Ishikawa (cell line): ENCODE data around the gene PTPRD.

Source experiments
- CEBPB ChIP-seq: IDR thresholded peaks from 2 replicates; pipeline ENCODE4 v1.6.1; 2012
- CREB1 ChIP-seq: IDR thresholded peaks from 2 replicates; pipeline ENCODE4 v1.6.1; 2012; ENCODE audit warnings: low read depth
- EGR1 ChIP-seq: IDR thresholded peaks from 2 replicates; pipeline ENCODE4 v1.6.1; 2012
- EP300 ChIP-seq: IDR thresholded peaks from 2 replicates; pipeline ENCODE4 v1.6.1; 2012; ENCODE audit warnings: borderline replicate concordance
- FOXM1 ChIP-seq: IDR thresholded peaks from 2 replicates; pipeline ENCODE4 v1.6.1; 2012; ENCODE audit warnings: low read depth, borderline replicate concordance
- MAX ChIP-seq: IDR thresholded peaks from 2 replicates; pipeline ENCODE4 v1.6.1; 2012
- NFIC ChIP-seq: IDR thresholded peaks from 2 replicates; pipeline ENCODE4 v1.6.1; 2012
- RAD21 ChIP-seq: IDR thresholded peaks from 2 replicates; pipeline ENCODE4 v1.6.1; 2012; ENCODE audit warnings: low read depth
- TAF1 ChIP-seq: IDR thresholded peaks from 2 replicates; pipeline ENCODE4 v1.6.1; 2012; ENCODE audit warnings: low read depth, mild to moderate bottlenecking
- TCF12 ChIP-seq: IDR thresholded peaks from 2 replicates; pipeline ENCODE4 v1.6.1; 2012; ENCODE audit warnings: low read depth
- TEAD4 ChIP-seq: IDR thresholded peaks from 2 replicates; pipeline ENCODE4 v1.6.1; 2012
- USF1 ChIP-seq: IDR thresholded peaks from 2 replicates; pipeline ENCODE4 v1.6.1; 2012
- YY1 ChIP-seq: IDR thresholded peaks from 2 replicates; pipeline ENCODE4 v1.6.1; 2012; ENCODE audit warnings: low read depth
- ZBTB7A ChIP-seq: IDR thresholded peaks from 2 replicates; pipeline ENCODE4 v1.6.1; 2012; ENCODE audit warnings: low read depth
- TF ChIP-seq, protein P1 (sequence below): IDR thresholded peaks from 2 replicates; pipeline ENCODE4 v1.6.1; 2012; ENCODE audit warnings: low read depth, mild to moderate bottlenecking

Gene PTPRD

DNA sequence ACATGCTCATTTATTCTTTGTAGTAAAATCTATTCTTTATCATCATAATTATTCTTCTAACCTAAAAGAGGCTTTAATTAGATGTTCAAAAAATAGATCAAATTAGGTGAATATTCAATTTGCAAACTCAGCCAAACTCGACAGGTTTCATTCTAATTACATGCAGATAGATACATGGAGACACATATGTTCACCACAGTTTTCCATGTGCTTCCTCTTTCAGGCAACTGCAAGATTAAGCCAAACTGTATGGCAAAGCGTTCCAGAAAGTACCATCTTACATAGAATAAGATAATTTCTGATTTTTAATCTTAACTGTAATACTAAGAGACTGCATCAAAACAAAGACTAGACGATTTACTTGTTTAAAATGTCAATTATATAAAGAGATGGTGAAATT, 1944.6 kb downstream of the PTPRD start:
- TF ChIP-seq YY1: no peak
- TF ChIP-seq TEAD4: no peak
- no peak for TF ChIP-seq EGR1
- no peak for TF ChIP-seq CREB1
- no peak for TF ChIP-seq MAX
- no peak for TF ChIP-seq FOXM1
- no peak for TF ChIP-seq NFIC

DNA sequence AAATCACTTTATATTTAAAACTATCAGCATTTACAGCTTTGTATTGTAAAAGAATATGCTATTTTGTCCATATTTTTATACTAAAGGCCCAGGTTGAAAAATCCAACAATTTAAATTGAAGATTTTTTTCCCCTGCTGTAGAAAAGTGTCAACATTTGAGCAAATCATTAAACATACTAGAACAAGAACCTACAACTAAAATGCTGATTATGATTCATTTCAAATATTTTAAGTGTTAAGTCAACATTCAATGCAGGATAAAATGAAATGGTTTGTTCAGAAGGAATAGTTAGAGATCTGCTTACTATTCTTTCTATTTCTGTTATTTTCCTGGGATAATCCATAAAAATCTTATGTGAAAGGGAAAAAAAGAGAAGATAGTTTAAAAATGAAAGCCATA, 1946.7 kb downstream of the PTPRD start:
- no peak for TF ChIP-seq CREB1
- TF ChIP-seq TCF12: no peak
- TF ChIP-seq FOXM1: no peak
- no peak for TF ChIP-seq TEAD4
- no peak for TF ChIP-seq YY1
- TF ChIP-seq TAF1: no peak
- TF ChIP-seq EGR1: no peak
- TF ChIP-seq MAX: no peak
- TF ChIP-seq NFIC: no peak
- TF ChIP-seq EP300: no peak
- TF ChIP-seq RAD21: no peak
- no peak for TF ChIP-seq USF1
- TF ChIP-seq, protein P1, sequence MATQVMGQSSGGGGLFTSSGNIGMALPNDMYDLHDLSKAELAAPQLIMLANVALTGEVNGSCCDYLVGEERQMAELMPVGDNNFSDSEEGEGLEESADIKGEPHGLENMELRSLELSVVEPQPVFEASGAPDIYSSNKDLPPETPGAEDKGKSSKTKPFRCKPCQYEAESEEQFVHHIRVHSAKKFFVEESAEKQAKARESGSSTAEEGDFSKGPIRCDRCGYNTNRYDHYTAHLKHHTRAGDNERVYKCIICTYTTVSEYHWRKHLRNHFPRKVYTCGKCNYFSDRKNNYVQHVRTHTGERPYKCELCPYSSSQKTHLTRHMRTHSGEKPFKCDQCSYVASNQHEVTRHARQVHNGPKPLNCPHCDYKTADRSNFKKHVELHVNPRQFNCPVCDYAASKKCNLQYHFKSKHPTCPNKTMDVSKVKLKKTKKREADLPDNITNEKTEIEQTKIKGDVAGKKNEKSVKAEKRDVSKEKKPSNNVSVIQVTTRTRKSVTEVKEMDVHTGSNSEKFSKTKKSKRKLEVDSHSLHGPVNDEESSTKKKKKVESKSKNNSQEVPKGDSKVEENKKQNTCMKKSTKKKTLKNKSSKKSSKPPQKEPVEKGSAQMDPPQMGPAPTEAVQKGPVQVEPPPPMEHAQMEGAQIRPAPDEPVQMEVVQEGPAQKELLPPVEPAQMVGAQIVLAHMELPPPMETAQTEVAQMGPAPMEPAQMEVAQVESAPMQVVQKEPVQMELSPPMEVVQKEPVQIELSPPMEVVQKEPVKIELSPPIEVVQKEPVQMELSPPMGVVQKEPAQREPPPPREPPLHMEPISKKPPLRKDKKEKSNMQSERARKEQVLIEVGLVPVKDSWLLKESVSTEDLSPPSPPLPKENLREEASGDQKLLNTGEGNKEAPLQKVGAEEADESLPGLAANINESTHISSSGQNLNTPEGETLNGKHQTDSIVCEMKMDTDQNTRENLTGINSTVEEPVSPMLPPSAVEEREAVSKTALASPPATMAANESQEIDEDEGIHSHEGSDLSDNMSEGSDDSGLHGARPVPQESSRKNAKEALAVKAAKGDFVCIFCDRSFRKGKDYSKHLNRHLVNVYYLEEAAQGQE: no peak
- no peak for TF ChIP-seq CEBPB
- TF ChIP-seq ZBTB7A: no peak

DNA sequence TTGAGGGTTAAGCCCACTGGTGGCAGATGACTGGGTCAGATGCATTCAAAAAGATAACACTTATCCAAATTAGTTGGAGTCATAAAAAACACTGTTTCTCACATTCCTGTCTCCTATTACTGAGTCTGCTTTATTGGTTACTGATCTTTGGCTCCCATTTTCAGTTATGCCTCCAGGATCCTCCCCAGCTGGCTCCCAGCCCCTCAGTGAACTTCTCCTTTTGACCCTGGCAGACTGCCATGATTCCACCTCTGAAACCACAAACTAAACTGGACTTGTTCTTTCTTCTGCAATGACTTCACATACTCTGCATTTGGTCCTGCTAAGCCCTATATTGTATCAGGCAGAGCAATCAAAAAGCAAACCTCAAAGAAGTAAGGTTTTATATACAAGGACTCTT, 1952.4 kb downstream of the PTPRD start:
- no peak for TF ChIP-seq CEBPB

GRCh38 chr9:8659108-8659507, 1953.7 kb downstream of the PTPRD start:
- TF ChIP-seq TAF1: no peak
- TF ChIP-seq, protein P1: no peak
- TF ChIP-seq MAX: no peak
- TF ChIP-seq CREB1: no peak
- TF ChIP-seq RAD21: no peak
- TF ChIP-seq ZBTB7A: no peak
- no peak for TF ChIP-seq USF1
- TF ChIP-seq YY1: no peak
- TF ChIP-seq FOXM1: no peak
- TF ChIP-seq CEBPB: no peak
- no peak for TF ChIP-seq NFIC
- TF ChIP-seq TCF12: no peak
- TF ChIP-seq EP300: no peak
- TF ChIP-seq TEAD4: no peak
- no peak for TF ChIP-seq EGR1

DNA sequence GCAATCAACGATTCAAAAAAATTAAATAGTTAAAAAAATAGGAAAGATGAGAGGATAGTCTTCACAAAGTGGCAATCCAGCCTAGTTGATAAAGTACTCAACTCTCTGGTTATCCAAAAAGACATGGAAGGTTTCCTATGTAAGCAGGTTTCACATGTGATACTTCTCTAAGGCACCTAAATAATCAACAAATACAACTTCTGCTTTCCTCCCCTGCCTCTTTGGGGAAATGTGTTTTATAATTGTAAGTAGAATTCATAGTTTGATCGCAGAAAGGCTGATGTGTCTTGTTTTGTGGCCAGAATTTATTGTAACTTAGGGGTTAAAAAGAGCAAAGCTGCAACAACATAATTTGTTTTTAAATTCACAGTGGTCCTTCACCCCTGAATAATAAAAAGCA, 1957.7 kb downstream of the PTPRD start:
- no peak for TF ChIP-seq NFIC
- no peak for TF ChIP-seq CREB1
- TF ChIP-seq TAF1: no peak
- TF ChIP-seq, protein P1: no peak
- no peak for TF ChIP-seq TCF12
- no peak for TF ChIP-seq EP300
- no peak for TF ChIP-seq MAX
- no peak for TF ChIP-seq YY1
- TF ChIP-seq FOXM1: no peak
- TF ChIP-seq CEBPB: no peak
- TF ChIP-seq USF1: no peak
